Adrenal gland (tissue), 12 donors: ENCODE measurements around the gene XDH. TPM values are rescaled to one million over a fixed set of nuclear protein-coding genes. Genes with fewer than 3 reads are reported as not detected.

ENCODE experiments used
- DNase-seq, 7 donors: peaks; one replicate each; pipeline ENCODE4 v3.0.0-alpha.2; 2019 to 2020
- H3K27ac ChIP-seq, 5 donors: fragments of 200-600 bp; sonication (generic) in 4 of 5; 1 replicate in 3 of 5; 2 replicates in 2 of 5; pipeline versions ENCODE4 v1.5.1 to v1.8.0; 2016 to 2020; ENCODE audit warnings: mild to moderate bottlenecking in 1 of 5
- H3K27me3 ChIP-seq: fragments of 200-600 bp; 2 replicates; pipeline ENCODE4 v1.8.0; 2021
- H3K36me3 ChIP-seq, 2 donors: fragments of 200-600 bp; replicated peaks in 1 of 2; 1 replicate in 1 of 2; 2 replicates in 1 of 2; pipeline versions ENCODE4 v1.5.1 to v1.8.0; 2018 to 2022
- H3K4me1 ChIP-seq, 2 donors: fragments of 200-600 bp; replicated peaks in 1 of 2; 1 replicate in 1 of 2; 2 replicates in 1 of 2; pipeline versions ENCODE4 v1.5.1 to v1.8.0; 2018 to 2021
- H3K4me3 ChIP-seq, 4 donors: fragments of 200-600 bp; sonication (generic) in 3 of 4; one replicate each; pipeline ENCODE4 v1.5.1; 2016 to 2018
- H3K9me3 ChIP-seq, 3 donors: fragments of 200-600 bp; sonication (generic) in 1 of 3; replicated peaks in 1 of 3; 1 replicate in 2 of 3; 2 replicates in 1 of 3; pipeline versions ENCODE4 v1.5.1 to v1.8.0; 2016 to 2021
- CTCF ChIP-seq, 6 experiments: fragments of 450-650 bp in 4 of 6; fragments of 200-600 bp in 2 of 6; sonication (generic) in 1 of 6; IDR thresholded peaks; 1 replicate in 5 of 6; 2 replicates in 1 of 6; pipeline versions ENCODE4 v1.5.1 to v1.8.0; 2016 to 2021; ENCODE audit warnings: antibody characterized with exemption in 6 of 6, mild to moderate bottlenecking in 2 of 6, moderate library complexity in 1 of 6
- POLR2A ChIP-seq, 2 donors: fragments of 450-650 bp; IDR thresholded peaks; one replicate each; pipeline ENCODE4 v1.6.1; 2017; ENCODE audit warnings: antibody characterized with exemption in 2 of 2, mild to moderate bottlenecking in 2 of 2, moderate library complexity in 1 of 2
- WGBS, 4 donors: extraction: QIAGEN DNeasy Blood & Tissue Kit in 2 of 4; methylation state at CpG; one replicate each; pipeline versions ENCODE4 v1.1.5 to v1.1.7; 2013 to 2017; 5-methylcytosine and 5-hydroxymethylcytosine counted together
- intact Hi-C, 2 donors: fragments of 100-400 bp; cut with DNase I; formaldehyde crosslinking; loops; one replicate each; pipeline versions ENCODE4 v1.14.1 to v1.15.0; 2022 to 2023
- polyA plus RNA-seq, 3 donors: library from polyadenylated mRNA; stranded (reverse); fragments of 200-250 nt in 2 of 3; fragments of 350-450 nt in 1 of 3; fragmentation: Illumina TruSeq in 1 of 3; extraction: RNeasy Lipid Tissue Mini Kit (QIAGEN cat#74804) in 1 of 3; gene quantifications; one replicate each; pipeline ENCODE4 v1.2.3, GENCODE V29; 2013 to 2014
- total RNA-seq, 9 donors: library from RNA; depleted of rRNA in 4 of 9; stranded (reverse); fragments of >200 nt in 4 of 9; fragments of 120-200 nt in 1 of 9; fragmentation: NEBNext Ultra II Directional in 1 of 9; extraction: Animal tissue kit (Norgen Biotek cat#: 25700) in 1 of 9; gene quantifications; one replicate each; pipeline versions ENCODE4 v1.1.0 to v1.2.4, GENCODE V29; 2013 to 2023
- donor health status: healthy with polysubstance abuse.
- donor health status: Bipolar disorder and iron deficiency.
- donor health status: DM: yes; HTN: yes; CAD: no.
- donor health status: DM: no; HTN: no; CAD: no.
- donor health status: DM: no; HTN: no; CAD: no.
- donor health status: DM: yes; HTN: yes; CAD: no.

The XDH gene
- total and polyA plus RNA-seq, 12 donors = under 0.01 to 0.11 TPM; not detected in 10

- no peak overlapping the region for H3K4me3 ChIP-seq
- H3K36me3 ChIP-seq = no peaks in the 10 kb centered on the region
- no peaks in the 10 kb centered on the region for H3K27me3 ChIP-seq
- WGBS, 4 donors = 63 to 73% (median 70%) methylated on average over 5 of the region's 5 CpGs
- intact Hi-C loops = no loop called here
- H3K9me3 ChIP-seq = no peaks in the 10 kb centered on the region
- DNase-seq = peak in 1 of 7 donors; percentile 37
- H3K4me1 ChIP-seq = no peaks in the 10 kb centered on the region
- H3K27ac ChIP-seq = peak overlapping the region in 1 of 5 donors; percentile 40
- TF ChIP-seq POLR2A (IDR thresholded peaks at IDR 0.05) (no peak), CTCF (IDR thresholded peaks at IDR 0.05) (no peak)
Observed at GRCh38 chr2:31286961-31287550, 127.5 kb downstream of the XDH start.

GRCh38 chr2:31286230-31286629 lies 128.3 kb downstream of the XDH start:
- peak in 1 of 7 donors; percentile 24 for DNase-seq
- Histone ChIP-seq H3K36me3 (no peaks in the 10 kb centered on the region), H3K27ac (no peak overlapping the region), H3K4me3 (no peak overlapping the region), H3K27me3 (no peaks in the 10 kb centered on the region), H3K9me3 (no peaks in the 10 kb centered on the region), H3K4me1 (no peaks in the 10 kb centered on the region)
- intact Hi-C loops = no loop called here
- WGBS, 4 donors = 73 to 77% (median 75%) methylated on average over 4 of the region's 4 CpGs
- no peak for TF ChIP-seq CTCF (IDR thresholded peaks at IDR 0.05)
- no peak for TF ChIP-seq POLR2A (IDR thresholded peaks at IDR 0.05)

Other genes with a start within 250 kb of the XDH start
- under 1 TPM in 5 of 9 donors, not detected in 4; 0.10 to 0.28 (median 0.11) TPM for gene CAPN14, start 197.2 kb downstream of the XDH start, total RNA-seq
- under 1 TPM in 2 of 3 donors, not detected in 1; 0.10 to 0.16 TPM for gene CAPN14, start 197.2 kb downstream of the XDH start, polyA plus RNA-seq
- 10 to 100 TPM; 15.9 to 51.9 (median 25.4) TPM for gene EHD3, start 180.6 kb downstream of the XDH start, total RNA-seq
- gene EHD3, start 180.6 kb downstream of the XDH start, polyA plus RNA-seq = 10 to 100 TPM in 1 of 3 donors, 1 to 10 TPM in 2; 4.6 to 28.6 (median 8.5) TPM
- gene SRD5A2, start 166.2 kb upstream of the XDH start, total RNA-seq = under 1 TPM in 2 of 9 donors, not detected in 7; 0.14 to 0.17 TPM
- under 1 TPM in 2 of 3 donors, not detected in 1; 0.03 to 0.08 TPM for gene SRD5A2, start 166.2 kb upstream of the XDH start, polyA plus RNA-seq